Suppressor macrophage treated with lipopolysaccharide for 4 hours (primary cell): ENCODE results near the gene FRMD4A.

Experiments used
- DNase-seq: peaks from one replicate; pipeline ENCODE4 v3.0.0-alpha.2; 2020

FRMD4A gene

DNA sequence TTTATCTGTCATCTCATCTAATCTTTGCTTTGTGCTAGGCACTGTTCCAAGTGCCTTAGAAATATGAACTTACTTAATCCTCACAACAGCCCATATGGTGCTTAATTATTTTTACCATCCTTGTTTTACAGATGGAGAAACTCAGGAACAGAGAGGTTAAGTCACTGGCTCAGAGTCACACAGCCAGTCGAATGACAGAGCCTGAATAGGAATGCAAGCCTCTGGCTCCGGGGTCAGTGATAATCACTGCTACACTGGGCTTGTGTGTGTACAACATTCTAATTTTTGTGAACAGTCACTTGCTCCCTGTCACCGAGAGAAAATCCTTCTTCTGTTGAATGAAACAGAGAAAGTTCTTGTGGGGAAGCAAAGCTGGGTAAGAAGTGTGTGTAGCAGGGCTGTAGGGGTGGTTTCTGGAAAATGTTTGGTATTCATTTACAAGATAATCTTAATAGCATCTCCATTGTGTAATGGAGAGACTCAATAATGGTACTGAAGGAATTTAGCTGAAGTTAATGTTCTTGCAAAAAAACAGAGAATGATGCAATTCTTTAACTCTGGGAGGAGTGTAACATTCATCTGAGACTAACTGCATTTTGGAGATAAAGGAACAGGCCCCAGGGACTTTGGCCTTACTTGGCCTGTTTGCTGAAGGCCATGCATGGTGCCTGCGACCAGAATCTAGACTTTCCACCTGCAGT, 290.6 kb downstream of the FRMD4A start:
- DNase-seq: no peak

- no peak for DNase-seq
Observed at GRCh38 chr10:14036233-14036632, 294.5 kb downstream of the FRMD4A start.

DNA sequence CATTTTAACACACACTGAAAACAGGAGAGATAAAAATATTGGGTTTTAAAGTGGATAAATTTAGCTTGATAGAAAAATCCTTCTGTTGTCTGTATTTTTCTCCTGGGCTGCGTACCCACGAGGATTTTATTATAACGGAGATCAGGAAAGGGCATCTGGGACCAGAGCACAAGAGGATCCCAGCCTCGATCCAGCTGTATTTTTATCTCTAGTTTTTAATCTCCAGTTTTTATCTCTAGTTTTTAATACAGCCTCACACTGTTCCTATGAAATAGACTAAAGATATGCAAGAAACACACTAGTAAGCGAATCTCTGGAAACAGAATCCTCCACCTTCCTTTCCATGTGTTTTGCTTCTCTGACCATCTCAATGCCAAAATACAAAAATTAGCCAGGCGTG, 295.2 kb downstream of the FRMD4A start:
- DNase-seq: no peak

DNA sequence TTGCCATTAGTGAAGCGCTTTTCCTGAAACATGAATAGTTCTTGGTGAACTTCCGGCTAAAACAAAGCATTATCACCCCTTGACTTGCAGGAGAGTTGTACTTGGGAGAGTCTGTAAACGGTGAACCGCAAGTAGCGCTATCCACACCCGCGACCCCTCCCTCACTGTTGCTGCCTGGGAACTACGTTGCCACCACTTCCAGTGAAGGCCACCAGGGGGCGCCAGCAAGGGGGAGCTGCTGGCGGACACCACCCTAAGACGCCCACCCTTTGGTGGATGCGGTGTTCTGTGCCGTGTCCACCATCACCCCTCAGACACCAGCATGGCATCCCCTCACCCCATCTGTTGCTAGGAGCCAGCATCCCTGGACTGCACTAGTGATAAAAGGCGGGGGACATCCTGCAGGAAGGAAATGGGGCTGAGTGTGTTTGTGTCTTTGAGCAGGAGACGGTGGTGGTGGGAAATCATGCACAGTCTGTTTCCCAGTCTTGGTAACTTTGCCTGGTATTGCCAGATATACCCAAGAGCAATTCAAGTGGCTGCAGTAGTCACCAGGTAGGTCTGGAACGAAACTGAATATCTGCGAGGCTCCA, 298.2 kb downstream of the FRMD4A start:
- no peak for DNase-seq

- no peak for DNase-seq
Observed at GRCh38 chr10:14026325-14026724, 304.4 kb downstream of the FRMD4A start.

- peak; percentile 61 for DNase-seq
Observed at GRCh38 chr10:14025283-14026189, 305.2 kb downstream of the FRMD4A start.

DNA sequence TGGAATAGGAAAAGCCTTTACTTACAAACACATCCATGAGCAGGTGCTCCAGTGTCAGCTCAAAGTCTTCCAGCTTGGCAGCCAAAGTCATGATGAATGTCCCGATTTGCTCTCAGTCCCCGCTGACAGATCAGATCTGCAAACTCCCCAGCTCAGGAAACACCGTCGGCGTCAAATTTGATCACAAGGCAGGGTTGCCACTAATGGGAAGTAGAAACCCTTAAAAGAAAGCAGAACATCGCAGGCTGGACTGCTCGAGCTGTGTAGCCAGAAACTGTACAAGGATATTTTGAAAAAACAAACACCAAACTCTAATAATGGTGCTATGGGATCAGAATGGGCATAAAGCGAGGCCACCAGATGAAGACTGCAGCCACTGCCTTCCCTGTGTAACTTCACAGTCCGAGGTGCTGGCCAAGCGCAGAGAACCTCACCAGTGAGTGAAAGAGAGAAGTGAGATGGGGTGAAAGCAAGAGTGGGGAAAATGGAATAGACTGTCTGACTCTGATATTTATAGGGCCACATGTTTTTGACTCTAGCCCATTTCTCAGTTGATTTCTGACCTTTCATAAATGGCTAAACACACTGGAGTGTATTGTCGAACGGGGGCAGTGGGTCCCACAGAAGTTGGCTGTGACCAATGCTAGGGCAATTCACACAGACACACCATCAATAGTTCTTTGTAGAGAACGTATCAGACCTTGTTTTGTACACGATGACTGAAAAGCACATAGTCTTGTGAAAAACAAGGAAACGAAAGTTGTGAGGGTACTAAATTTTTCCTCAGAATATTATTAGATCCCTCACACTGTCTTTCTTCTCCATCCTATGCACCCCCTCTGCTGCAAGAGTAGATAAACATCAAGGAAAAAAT, 306.2 kb downstream of the FRMD4A start:
- DNase-seq: peak; percentile 82

DNA sequence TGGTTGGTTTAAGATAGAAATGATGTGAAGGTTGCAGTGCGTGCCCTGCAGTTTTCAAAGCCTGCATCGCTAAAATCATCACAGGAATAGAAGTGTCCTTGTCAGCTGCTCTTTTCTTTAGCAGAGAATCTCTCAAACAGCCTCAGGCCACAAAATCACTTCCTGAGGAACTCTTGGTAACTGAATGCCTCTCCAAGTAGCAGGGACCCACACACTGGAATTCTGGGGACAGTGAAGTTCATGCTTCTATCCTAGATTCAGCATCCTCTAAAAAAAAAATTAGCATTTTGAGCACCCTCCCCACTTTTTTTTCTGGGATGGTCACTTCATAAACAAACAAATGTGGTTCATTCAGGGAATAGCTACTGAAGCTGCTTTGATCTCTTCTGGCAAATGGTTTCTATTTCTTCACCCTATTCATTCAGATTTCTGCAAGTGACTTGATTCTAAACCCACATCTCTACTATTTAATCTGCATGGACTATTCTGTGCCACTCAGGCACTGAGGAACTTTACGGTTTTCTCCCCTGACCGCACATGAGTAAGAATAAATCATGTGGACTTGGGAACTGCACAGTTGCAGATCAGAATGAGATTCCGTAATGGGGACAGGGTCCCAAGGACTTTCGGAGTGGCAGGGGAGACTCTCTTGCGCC, 306.9 kb downstream of the FRMD4A start:
- peak; percentile 70 for DNase-seq

DNA sequence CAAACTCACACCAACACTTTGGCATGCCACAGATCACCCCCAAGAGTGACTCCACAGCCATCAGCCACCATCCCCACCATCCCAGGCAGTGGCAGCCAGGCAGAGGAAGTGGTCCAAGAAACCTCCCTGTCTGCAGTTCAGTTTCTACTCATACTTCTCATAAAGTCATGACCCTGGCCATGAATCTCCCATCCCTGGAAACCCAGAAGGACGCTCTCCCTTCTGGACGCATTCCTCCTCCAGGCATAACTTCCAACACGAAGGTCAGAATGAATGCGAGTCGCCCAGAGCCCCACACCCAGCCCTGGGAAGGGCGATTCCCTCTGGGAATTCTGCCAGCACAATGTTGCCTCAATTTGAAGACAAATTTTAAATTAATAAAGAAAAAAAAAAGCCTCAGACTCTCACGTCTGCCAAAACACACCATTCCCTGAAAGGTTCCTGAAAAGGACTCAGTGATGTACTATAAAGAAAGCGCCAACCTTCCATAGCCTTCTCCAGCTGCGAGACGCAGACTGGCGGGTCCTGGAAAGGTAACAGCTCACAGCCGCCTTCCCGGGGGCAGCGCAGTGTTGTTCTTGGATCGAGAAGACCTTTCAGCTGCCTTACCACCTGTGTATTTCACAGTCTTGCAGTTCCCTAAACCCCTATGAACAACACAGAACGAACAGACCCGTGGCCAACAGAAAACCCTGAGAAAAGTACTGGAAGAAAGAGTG, 307.6 kb downstream of the FRMD4A start:
- peak; percentile 36 for DNase-seq

- peak; percentile 40 for DNase-seq
Observed at GRCh38 chr10:14022052-14022451, 308.7 kb downstream of the FRMD4A start.

GRCh38 chr10:14020037-14020664, 310.6 kb downstream of the FRMD4A start:
- DNase-seq: no peak

DNA sequence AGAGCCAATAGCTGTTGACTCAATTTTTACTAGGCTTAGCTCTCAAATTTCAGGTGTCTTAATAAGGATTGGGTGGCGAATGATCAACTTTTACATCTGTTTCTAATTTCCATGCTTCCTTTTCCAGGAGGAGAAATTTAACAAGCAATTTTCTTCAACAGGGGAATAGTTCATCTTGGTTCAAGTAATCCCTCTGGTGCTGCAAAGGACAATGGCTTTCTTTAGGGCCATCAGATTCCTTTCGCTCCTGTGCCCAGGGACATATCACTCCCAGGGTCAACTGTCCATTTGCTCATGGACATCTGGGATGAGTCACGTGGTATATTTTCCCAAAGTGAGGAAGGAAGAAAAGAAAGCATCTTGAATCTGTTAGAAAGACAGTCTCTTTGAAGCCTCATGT, 313.3 kb downstream of the FRMD4A start:
- DNase-seq: no peak

DNA sequence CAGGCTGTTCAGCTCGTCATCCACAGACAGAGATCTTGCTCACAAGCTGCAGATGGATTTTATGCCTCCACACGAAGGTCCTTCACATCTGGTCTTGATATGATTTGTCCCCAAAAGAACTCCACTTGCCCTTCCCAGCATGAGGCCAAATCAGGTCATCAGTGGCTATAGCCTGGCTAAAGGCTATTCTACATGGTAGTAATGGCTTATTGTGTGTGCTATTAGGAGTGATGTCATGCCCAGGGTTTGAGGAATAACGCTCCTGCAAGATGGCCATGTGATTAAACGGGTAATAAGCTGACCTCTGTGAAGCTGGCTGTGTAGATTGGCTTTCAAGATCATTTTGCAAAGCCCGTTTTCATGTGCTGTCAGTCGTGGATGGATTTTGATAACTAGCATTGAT, 313.8 kb downstream of the FRMD4A start:
- DNase-seq: no peak

DNA sequence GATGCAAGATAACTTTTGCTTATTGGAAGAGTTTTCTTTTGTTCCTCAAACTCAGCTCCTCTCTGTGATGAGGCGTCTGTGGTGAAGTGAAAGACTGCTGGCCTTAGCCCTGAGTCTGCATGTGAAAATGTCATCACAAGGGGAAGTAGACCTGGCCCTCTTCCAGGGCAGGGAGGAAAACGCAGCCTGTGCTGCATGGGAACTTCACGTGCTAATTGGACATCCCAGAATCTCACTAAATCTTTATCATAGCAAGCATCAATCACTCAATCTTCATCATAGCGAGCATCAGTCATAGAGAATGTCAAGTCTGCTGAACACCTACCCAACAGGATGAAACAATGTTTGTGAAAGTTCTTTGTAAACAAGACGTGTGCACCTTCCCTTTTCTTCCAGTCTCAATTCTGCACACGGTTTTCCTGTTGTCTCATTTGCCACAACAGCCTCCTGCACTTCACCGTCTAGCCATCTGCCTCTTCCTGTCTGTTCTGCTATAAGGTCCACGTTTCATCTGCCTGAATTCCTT, 314.6 kb downstream of the FRMD4A start:
- peak; percentile 92 for DNase-seq

GRCh38 chr10:14014423-14014822, 316.3 kb downstream of the FRMD4A start:
- DNase-seq: no peak

- peak; percentile 36 for DNase-seq
Observed at GRCh38 chr10:14010769-14011574, 319.8 kb downstream of the FRMD4A start.

GRCh38 chr10:14010101-14010558, 320.6 kb downstream of the FRMD4A start:
- DNase-seq: peak; percentile 53

GRCh38 chr10:14009371-14010100, 321.2 kb downstream of the FRMD4A start:
- DNase-seq: no peak

DNA sequence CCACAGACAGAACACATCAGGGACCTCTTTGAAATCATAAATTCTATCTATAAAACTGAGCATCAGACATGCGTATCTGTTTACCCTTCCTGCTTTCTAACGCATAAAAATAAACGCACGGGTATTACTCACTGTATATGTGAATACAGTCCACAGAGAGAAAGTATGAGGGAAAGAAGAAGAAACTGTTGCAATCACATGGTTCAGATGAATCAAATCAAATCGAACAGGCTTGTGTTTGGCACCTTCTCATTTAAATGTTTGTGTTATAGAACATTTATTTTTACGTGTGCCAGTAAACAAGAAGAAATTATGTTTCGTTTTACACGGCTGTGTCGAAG, 322.0 kb downstream of the FRMD4A start:
- DNase-seq: peak; percentile 20
